K562 (cell line): ENCODE results near the gene MYPN.

Experiments
- ELF1 ChIP-seq: fragments of 200-800 bp; sonication (Bioruptor generic); IDR thresholded peaks from 2 replicates; pipeline ENCODE4 v1.6.1; 2016; ENCODE audit warnings: missing genetic modification characterization, missing compliant biosample characterization
- ZC3H11A ChIP-seq: IDR thresholded peaks from 2 replicates; pipeline ENCODE4 v1.6.1; 2012; ENCODE audit warnings: low read depth, low read length, improper control_type of control experiment
- ZNF217 ChIP-seq: sonication (generic); formaldehyde crosslinking; IDR thresholded peaks from 2 replicates; pipeline ENCODE4 v1.8.0; 2022; ENCODE audit warnings: mild to moderate bottlenecking, missing genetic modification reagents
- ZNF384 ChIP-seq: IDR thresholded peaks from 2 replicates; pipeline ENCODE4 v1.6.1; 2012; ENCODE audit warnings: low read depth, low read length, improper control_type of control experiment
- ZNF445 ChIP-seq: fragments of 250-450 bp; sonication (Bioruptor Pico); IDR thresholded peaks from 2 replicates; pipeline ENCODE4 v1.4.0; 2020; ENCODE audit warnings: low read depth, mild to moderate bottlenecking, moderate library complexity

DNA sequence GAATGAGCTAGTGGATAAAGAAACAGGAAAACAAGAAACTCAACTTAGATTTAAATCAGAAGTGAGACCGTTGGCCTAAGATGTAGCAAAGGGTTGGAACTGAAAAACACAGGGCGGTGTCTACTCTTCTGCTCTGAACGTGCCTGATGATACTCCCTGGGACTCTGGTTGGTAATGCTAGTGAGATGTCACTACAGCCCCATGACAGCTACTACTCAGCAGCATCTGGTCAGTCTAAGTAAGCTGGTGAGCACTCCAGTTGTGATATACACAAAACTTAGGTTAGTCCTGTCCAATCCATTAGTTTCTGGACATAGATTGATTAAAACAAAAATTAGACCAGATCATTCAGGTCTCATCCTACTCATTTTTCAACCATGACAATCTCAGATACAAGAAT, 15.4 kb downstream of the MYPN start:
- TF ChIP-seq ZNF384, result no peak
- no peak for TF ChIP-seq ZNF217
- TF ChIP-seq ELF1, result no peak
- no peak for TF ChIP-seq ZNF445 (CRISPR knock-in tag)
- no peak for TF ChIP-seq ZC3H11A
